CD4-positive, alpha-beta T cell (primary cell): ENCODE measurements around the gene SLC39A10. TPM values are rescaled to one million over a fixed set of nuclear protein-coding genes. Genes with fewer than 3 reads are reported as not detected.

Source experiments
- ATAC-seq: fragments of 200-7000 bp; cut with Tn5 transposase; one replicate; pipeline ENCODE4 v1.10.0; 2022; ENCODE audit warnings: mild to moderate bottlenecking; ENCODE audit not compliant: poor library complexity
- CTCF ChIA-PET: fragments of 350-600 bp; sonication (Branson Sonifier 250); formaldehyde crosslinking; loops from one replicate; lab custom pipeline; 2021; ENCODE audit warnings: antibody characterized with exemption, inconsistent platforms; lab: Charles Lee
- POLR2A ChIA-PET: fragments of 350-600 bp; sonication (Branson Sonifier 250); formaldehyde crosslinking; loops from one replicate; lab custom pipeline; 2021; ENCODE audit warnings: antibody characterized with exemption, inconsistent platforms; lab: Charles Lee
- DNase-seq, 14 experiments: peaks; one replicate each; pipeline ENCODE4 v3.0.0-alpha.2; 2013 to 2020; ENCODE audit warnings: mixed read lengths in 2 of 14
- H3K27ac ChIP-seq, 2 donors: one replicate each; pipeline versions ENCODE4 v1.5.1 to v1.7.0; 2013; ENCODE audit warnings: low read length in 2 of 2, low read depth in 1 of 2, mild to moderate bottlenecking in 1 of 2
- H3K27me3 ChIP-seq, 2 experiments: 1 replicate in 1 of 2; 2 replicates in 1 of 2; pipeline versions ENCODE4 v1.6.1 to v1.7.0; 2013; ENCODE audit warnings: low read length in 2 of 2, control low read depth in 1 of 2, mild to moderate bottlenecking in 1 of 2, moderate library complexity in 1 of 2; ENCODE audit not compliant: insufficient read depth in 2 of 2, control insufficient read depth in 1 of 2
- H3K36me3 ChIP-seq: one replicate; pipeline ENCODE4 v1.6.1; 2013; ENCODE audit warnings: low read length, control low read depth; ENCODE audit not compliant: insufficient read depth
- H3K4me1 ChIP-seq: one replicate; pipeline ENCODE4 v1.6.1; 2013; ENCODE audit warnings: low read length, control low read depth; ENCODE audit not compliant: insufficient read depth
- H3K4me3 ChIP-seq: one replicate; pipeline ENCODE4 v1.5.1; 2013; ENCODE audit warnings: mild to moderate bottlenecking, low read length, moderate library complexity
- H3K9me3 ChIP-seq, 2 experiments: 1 replicate in 1 of 2; 2 replicates in 1 of 2; pipeline versions ENCODE4 v1.6.1 to v1.7.0; 2013; ENCODE audit warnings: low read length in 2 of 2, mild to moderate bottlenecking in 2 of 2, control low read depth in 1 of 2, moderate library complexity in 1 of 2; ENCODE audit not compliant: control insufficient read depth in 1 of 2, insufficient read depth in 1 of 2
- H3K27ac Mint-ChIP-seq: one replicate; pipeline ENCODE4 v1.8.0; 2020; ENCODE audit warnings: mixed read lengths
- H3K27me3 Mint-ChIP-seq: one replicate; pipeline ENCODE4 v1.8.0; 2021; ENCODE audit warnings: mixed read lengths
- H3K36me3 Mint-ChIP-seq: one replicate; pipeline ENCODE4 v1.8.0; 2021; ENCODE audit warnings: low read depth, mixed read lengths
- H3K4me1 Mint-ChIP-seq: one replicate; pipeline ENCODE4 v1.8.0; 2021; ENCODE audit warnings: low read depth, mixed read lengths
- H3K4me3 Mint-ChIP-seq: one replicate; pipeline ENCODE4 v1.8.0; 2020; ENCODE audit warnings: mild to moderate bottlenecking, mixed read lengths
- H3K9me3 Mint-ChIP-seq: one replicate; pipeline ENCODE4 v1.8.0; 2020; ENCODE audit warnings: mixed read lengths
- CTCF ChIP-seq: fragments of 200-600 bp; IDR thresholded peaks from one replicate; pipeline ENCODE4 v1.8.0; 2022; ENCODE audit warnings: antibody characterized with exemption, mild to moderate bottlenecking
- intact Hi-C, 2 experiments: fragments of 100-400 bp; cut with DNase I in 1 of 2; cut with micrococcal nuclease in 1 of 2; formaldehyde crosslinking; loops; one replicate each; pipeline versions ENCODE4 v1.15.1 to v1.9.0; 2023 to 2025; cut with DNase I, micrococcal nuclease
- total RNA-seq, 174 experiments: library from RNA in 2 of 174; stranded (reverse) in 2 of 174; gene quantifications; one replicate each; pipeline ENCODE4 v1.2.3 and lab custom pipeline; 2021 to 2026

The SLC39A10 gene
- total RNA-seq, 2 experiments from 2014 or later: 38.2 to 39.4 TPM

- Histone ChIP-seq H3K4me1 (peaks cover 14% of the 10 kb centered on the region), H3K27ac (peak overlapping the region; percentile 97 to 99), H3K4me3 (peak overlapping the region; percentile 94), H3K27me3 (no peaks in the 10 kb centered on the region), H3K36me3 (no peaks in the 10 kb centered on the region), H3K9me3 (no peaks in the 10 kb centered on the region)
- peak; percentile 35 for ATAC-seq
- Mint-ChIP-seq H3K36me3 (peaks cover 27% of the 10 kb centered on the region), H3K27me3 (peaks cover 4% of the 10 kb centered on the region), H3K27ac (peak overlapping the region; percentile 98), H3K9me3 (no peaks in the 10 kb centered on the region), H3K4me3 (peak overlapping the region; percentile 99), H3K4me1 (peaks cover 43% of the 10 kb centered on the region)
- POLR2A ChIA-PET: interaction anchor here (0.6 to 5.7 kb wide), 22 partner anchors 11 to 518 kb away, joined by 3 to 225 read pairs (median 6); partner anchors contain the start of gene STK17B
- no peak for TF ChIP-seq CTCF
- CTCF ChIA-PET: interaction anchor here (1.0 to 1.4 kb wide), 3 partner anchors 124 to 411 kb away, joined by 3 to 4 read pairs (median 3); partner anchors contain the start of gene DNAH7
- peak; percentile 40 to 91 (median 66) for DNase-seq
- intact Hi-C loops: loop anchor here (1.0 to 5.0 kb wide), 6 partner anchors 81 to 979 kb away; partner anchors contain the start of gene CCDC150 (in 1 of the 2)
Measured at GRCh38 chr2:195657634-195658540, 861 bp downstream of the SLC39A10 start.

- H3K4me3 ChIP-seq: peak overlapping the region; percentile 94
- H3K27me3 ChIP-seq: no peaks in the 10 kb centered on the region
- Mint-ChIP-seq H3K36me3 (peaks cover 27% of the 10 kb centered on the region), H3K4me3 (peak overlapping the region; percentile 99), H3K9me3 (no peaks in the 10 kb centered on the region), H3K27ac (peak overlapping the region; percentile 98), H3K27me3 (peaks cover 4% of the 10 kb centered on the region), H3K4me1 (peaks cover 48% of the 10 kb centered on the region)
- ATAC-seq (no peak), DNase-seq (peak in 6 of 14 experiments; percentile 10 to 71 (median 44))
- intact Hi-C loops: loop anchor here (1.0 to 5.0 kb wide), 6 partner anchors 81 to 979 kb away; partner anchors contain the start of gene CCDC150 (in 1 of the 2)
- no peaks in the 10 kb centered on the region for H3K36me3 ChIP-seq
- CTCF ChIA-PET: interaction anchor here (1.0 to 2.9 kb wide), 3 partner anchors 125 to 410 kb away, joined by 3 to 35 read pairs (median 12); partner anchors contain the start of gene DNAH7
- peak overlapping the region; percentile 97 to 99 for H3K27ac ChIP-seq
- TF ChIP-seq CTCF: no peak
- peaks cover 14% of the 10 kb centered on the region for H3K4me1 ChIP-seq
- POLR2A ChIA-PET: interaction anchor here (0.7 to 5.7 kb wide), 11 partner anchors 10 to 512 kb away, joined by 3 to 225 read pairs (median 12); partner anchors contain the start of gene STK17B
- no peaks in the 10 kb centered on the region for H3K9me3 ChIP-seq
Measured at GRCh38 chr2:195658541-195658890, 1.5 kb downstream of the SLC39A10 start.

GRCh38 chr2:195659114-195659513 is 2.1 kb downstream of the SLC39A10 start:
- POLR2A ChIA-PET: interaction anchor here (0.6 to 5.7 kb wide), 8 partner anchors 51 to 508 kb away, joined by 3 to 225 read pairs (median 15); no protein-coding TSS in a partner anchor
- H3K4me1 Mint-ChIP-seq: peaks cover 52% of the 10 kb centered on the region

More at GRCh38 chr2:195659114-195659513, 2.1 kb downstream of the SLC39A10 start:
- Histone ChIP-seq H3K27ac (peak overlapping the region; percentile 97 to 99), H3K4me1 (peaks cover 14% of the 10 kb centered on the region), H3K9me3 (no peaks in the 10 kb centered on the region), H3K27me3 (no peaks in the 10 kb centered on the region), H3K36me3 (no peaks in the 10 kb centered on the region), H3K4me3 (peak overlapping the region; percentile 94)
- Mint-ChIP-seq H3K27me3 (peaks cover 4% of the 10 kb centered on the region), H3K27ac (peak overlapping the region; percentile 98), H3K36me3 (peaks cover 27% of the 10 kb centered on the region), H3K4me3 (peak overlapping the region; percentile 99), H3K9me3 (no peaks in the 10 kb centered on the region)
- no peak for TF ChIP-seq CTCF
- intact Hi-C loops: loop anchor here (2.0 to 5.0 kb wide), 5 partner anchors 82 to 978 kb away; partner anchors contain the start of gene CCDC150 (in 1 of the 2)
- peak in 4 of 14 experiments; percentile 12 to 88 (median 78) for DNase-seq
- CTCF ChIA-PET: interaction anchor here (1.6 to 2.9 kb wide), 7 partner anchors 32 to 409 kb away, joined by 3 to 35 read pairs (median 12); partner anchors contain the start of gene DNAH7
- peak; percentile 24 for ATAC-seq
